Measurements from ENCODE around the gene MACROD2.

- TF ChIP-seq POLR2A (IDR thresholded peaks at IDR 0.05) (no peak), CTCF (IDR thresholded peaks at IDR 0.05) (no peak)
Observed at GRCh38 chr20:14378326-14378725, 383.0 kb downstream of the MACROD2 start.
